ENCODE results near the gene PRIMPOL.
"Not testable (repeated sequence)": the region's sequence is repeated elsewhere in the genome, so short reads cannot be mapped to it uniquely, and the experiment has no call there.

PRIMPOL gene

DNA sequence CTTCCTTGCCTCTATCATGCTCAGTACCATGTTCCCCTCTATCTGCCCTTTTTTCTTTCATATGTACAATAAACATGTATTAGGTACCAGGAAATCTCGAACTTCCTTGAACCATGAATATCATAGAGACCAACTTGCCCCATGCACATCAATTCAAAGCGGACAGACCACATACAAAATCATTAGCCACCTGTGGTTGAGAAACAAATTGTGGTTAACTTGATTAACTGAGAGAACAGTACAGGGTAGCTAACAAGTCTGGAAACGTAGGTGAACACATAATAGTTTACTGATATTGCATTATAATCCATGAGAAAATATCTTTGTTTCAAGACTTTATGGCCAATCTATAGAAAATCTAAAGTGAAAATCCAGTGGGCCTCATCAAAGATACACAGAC, 8.5 kb upstream of the PRIMPOL start:
- DNase-seq (ENCODE audit: low read depth), result no peak

DNA sequence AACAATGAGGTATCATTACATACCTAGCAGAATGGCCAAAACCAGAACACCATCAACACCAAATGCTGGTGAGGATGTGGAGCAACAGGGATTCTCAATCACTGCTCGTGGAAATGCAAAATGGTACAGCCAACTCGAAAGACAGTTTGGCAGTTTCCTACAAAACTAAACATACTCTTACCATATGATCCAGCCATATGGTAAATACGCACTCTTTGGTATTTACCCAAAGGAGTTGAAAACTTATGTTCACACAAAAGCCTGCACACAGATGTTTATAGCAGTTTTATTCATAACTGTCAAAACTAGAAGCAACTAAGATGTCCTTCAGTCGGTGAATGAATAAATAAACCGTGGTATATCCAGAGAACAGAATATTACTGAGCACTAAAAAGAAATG, 8.1 kb upstream of the PRIMPOL start:
- DNase-seq (ENCODE audit: low read depth), result no peak

DNA sequence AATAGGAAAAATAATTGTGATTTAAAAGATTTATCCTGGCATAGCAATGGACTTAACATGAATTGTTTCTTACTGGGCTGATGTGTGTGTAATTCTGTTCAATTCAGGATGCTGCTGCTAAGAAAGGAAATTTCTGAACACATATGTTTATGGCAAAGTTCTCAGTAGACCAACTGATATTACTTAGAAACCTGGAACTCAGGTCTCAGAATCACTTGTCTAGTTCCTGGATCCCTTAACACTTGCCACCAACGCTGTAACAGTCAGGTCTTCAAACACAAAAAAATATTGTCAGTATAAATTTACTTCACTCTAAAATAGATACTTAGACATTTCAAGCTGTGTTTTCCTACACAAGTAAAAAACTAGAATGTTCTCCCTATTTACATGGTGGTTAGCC, 5.8 kb upstream of the PRIMPOL start:
- DNase-seq (ENCODE audit: low read depth), result no peak

DNA sequence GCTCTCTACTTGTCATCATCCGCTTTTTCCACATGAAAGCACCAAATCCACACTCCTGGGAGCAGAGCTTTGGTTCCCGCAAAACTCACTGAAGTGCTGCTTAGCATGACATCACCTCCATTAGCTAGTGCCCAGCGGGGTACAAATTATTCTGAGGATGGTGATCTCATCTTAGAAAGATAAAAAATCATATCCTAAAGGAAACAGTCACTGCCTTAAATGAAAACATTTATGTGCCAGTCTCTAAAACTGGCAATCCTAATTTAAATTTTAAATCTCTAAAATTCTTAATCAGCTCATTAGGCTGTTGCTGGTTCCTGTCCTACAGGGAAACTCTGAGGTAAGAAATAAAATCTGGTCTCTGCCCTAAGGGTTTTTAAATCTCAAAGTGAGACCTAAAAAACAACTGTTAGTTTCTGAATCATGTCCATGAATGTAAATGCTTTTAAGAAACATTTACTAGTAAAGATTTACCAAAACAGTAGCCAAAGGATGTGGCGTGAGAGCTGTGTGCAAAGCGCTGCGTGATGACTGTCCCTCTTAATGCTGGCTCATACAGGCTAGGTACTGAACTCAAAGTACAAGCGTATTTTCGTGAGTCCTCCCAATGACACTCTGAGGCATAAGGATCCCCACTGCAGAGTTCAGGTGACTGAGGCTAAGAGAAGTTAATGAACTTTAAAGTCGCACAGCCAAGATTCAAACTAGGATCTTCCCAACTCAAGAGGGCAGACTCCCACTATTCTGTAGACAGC, 4.8 kb upstream of the PRIMPOL start:
- no peak for DNase-seq (ENCODE audit: low read depth)

DNA sequence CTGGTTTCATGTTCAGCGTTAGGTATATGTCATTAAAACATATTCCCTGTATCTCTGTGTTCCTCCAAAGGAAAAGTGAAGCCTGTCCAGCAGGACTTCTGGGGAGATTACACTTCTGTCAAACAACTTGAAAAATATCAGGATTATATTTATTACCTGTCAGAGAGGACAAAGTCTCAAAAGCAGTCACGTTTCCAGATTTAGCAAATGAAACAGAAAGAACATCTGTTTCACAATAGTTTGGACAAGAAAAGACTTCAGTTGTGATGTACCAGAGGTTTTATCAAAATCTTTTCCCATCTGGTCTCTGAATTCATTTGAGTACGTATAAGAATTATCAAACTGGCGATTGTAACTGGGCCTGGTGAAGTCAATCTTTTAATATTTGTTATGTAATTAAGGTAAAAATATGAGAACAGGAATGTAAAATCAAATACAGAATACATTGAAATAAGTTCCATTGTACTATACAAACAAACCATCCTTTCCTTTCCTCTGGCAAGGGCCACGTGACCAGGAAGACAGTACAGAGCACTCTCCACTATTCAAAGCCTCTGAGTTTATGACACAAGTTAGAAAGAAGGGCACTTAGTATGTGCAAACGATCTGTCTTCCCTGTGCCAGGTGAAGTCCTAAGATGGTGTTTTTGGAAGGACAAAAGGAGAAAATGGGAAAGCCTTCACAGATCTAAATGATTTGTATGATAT, 3.5 kb upstream of the PRIMPOL start:
- no peak for DNase-seq (ENCODE audit: low read depth)

DNA sequence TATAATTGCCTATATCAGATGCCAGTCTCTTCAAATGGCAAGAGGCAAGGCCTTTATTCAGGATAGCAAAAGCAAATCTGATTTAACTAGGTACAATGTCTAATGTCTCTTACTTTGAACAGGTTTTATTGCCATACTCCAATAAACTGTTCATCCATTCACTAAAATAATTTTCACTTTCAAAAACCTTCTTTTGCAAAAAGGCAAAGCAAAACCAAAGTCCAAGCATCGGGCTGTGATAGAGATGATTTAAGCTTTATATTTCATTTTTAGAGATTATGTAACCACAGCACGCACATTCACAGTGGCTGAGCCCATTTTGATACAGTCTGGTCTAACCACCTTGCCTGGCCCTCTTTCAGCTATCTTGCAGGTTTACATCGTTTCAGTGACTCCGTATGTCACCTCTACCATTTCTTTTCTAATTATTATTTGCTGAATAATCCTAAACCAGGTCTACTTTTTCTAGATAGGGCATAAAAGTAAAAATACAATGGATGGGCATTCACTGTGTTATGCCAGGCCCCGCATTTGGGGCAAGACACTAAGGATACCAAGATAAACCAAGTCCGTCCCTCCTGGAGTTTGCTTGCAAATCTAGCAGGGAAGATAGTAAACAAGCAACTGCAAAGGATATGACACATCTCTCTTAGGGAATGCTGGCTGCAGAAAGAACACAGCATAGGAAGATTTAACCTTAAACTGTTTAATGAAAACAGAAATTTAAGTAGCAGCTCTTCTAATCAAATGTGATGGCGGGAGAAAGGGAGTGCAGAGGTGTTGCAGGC, 2.1 kb upstream of the PRIMPOL start:
- DNase-seq (ENCODE audit: low read depth), result no peak

DNA sequence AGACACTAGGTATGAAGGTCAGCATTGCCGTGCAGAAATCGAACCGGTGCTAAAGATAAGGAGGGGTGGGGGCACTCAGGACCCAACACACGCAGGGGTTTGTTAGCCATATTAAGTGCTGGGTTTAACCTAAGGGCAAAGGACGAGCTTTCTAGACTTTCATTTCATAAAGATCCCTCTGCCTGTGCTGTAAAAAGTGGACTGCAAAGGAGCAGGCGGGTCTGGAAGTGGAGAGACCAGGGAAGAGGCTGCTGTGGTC, 1.6 kb upstream of the PRIMPOL start:
- no peak for DNase-seq (ENCODE audit: low read depth)

DNA sequence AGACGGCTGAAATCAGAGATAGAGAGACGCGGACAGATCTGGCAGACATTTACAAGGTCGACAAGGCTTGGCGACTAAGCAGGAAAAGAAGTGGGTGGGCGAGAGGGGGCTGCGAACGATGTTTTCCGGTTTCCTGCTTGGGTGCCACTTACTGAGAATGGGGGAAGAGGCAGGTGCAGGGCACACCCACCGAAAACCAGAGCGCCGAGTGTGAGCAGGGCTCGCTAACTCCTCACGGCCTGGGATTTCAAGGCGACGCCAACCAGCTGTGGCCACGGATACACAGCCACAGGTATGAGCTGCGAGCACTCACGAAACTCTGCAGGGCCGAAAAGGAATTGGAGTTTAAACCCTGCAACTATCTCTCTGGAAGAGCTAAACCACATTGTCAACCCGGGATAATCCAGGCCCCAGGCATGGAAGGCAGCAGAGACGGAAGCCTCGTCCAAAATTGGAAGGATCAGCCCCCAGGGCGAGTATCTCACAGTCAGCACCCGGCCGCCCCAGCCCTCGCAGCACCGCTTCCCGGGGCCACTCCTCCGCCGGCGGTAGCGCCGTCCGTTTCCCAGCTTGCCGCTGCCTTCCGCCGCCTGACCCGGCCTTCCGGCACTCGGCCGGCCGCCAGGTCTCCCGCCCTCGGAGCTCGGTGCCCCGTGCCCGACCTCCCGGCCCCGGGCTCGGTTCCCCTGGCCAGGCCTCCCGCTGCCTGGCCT, 1.1 kb upstream of the PRIMPOL start:
- peak; percentile 31 for DNase-seq (ENCODE audit: low read depth)

DNA sequence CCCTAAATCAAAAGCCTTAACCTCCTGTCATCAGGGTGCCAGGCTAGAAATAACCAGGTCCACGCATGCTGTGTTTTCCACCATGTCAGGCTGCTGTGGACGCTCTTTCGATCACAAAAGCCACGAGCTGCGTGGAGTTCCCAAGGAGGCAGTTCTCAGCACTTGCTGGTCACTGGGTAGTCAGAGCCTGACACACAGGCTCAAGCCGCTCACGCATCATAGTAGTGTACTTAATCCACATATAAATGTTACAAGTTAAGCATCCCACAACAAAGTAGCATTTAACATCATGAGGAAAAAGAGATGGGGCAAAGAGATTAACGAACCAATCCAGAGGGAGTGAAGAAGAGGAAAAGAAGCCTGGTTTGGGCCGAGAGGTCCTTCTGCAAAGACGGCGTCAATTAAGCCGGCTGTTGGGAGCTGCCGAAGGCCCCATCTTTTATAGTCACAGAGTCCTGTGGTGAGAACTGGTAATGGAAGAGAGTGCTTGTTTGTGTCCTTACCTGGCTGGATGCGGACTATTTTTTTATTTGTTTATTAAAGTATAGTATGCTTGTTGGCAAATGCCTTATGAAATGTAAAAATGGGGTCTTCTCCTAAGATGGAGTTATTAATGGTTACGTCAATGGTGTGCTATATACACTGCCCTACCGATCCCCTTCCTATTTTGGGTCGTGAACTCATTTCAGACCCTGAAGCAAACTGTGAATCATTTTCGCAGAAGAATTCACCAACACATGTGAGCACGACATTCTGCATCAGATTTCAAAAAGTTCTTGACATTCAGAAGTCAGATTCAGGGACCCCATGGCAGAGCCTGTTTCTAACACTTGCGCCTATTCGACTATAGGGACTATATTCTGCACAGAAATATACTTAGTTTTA, 675 bp downstream of the PRIMPOL start:
- peak; percentile 12 for DNase-seq (ENCODE audit: low read depth)

DNA sequence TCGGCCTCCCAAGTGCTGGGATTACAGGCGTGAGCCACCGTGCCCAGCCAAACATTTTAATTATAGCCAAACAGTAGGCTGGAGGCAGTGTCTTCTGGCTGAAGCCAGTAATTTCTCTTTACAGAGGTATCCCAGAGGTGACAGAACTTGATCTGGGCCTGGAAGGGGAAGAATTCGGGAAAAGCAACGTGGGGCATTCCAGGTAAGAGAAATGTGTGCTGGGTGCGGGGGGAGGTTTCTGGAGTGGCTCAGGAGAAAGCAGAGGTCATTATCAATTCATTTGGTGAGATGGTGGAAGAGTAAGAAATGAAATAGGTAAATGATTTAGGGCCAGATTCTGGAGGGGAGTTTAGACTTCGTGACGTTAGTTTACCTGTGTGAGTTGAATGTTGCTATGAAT, 2.4 kb downstream of the PRIMPOL start:
- no peak for DNase-seq (ENCODE audit: low read depth)

DNA sequence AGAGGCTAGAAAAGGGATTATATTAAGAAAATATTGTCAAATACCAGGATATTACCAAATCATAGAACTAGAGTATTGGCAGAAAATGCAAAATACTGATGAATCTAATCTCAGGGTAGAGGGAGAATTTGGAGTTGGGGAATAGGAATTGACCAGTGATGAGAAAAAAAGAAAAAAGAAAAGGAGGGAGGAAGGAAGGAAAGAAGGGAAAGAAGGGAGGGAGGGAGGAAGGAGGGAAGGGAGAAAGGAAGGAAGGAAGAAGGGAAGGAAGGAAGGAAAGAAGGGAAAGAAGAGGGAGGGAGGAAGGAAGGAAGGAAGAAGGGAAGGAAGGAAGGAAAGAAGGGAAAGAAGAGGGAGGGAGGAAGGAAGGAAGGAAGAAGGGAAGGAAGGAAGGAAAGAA, 3.1 kb downstream of the PRIMPOL start:
- not testable (repeated sequence) for DNase-seq (ENCODE audit: low read depth)

DNA sequence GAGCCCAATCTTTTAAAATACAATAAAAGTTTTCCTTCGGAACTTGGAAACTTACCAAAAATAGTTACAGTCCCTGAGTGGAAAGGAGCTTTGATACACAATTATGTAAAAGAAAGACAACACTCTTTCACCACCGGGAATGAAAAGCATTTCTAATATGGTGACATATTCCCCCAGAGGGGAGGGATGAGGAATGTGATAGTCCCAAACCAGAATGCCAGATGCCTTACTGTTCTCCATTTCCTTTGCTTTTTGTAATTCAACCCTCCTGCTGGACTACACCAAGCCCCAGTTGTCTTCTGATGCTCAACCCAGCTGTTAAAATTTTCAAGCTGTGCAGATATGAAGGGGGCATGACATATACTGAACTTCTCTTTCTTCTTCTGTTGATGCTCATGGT, 4.1 kb downstream of the PRIMPOL start:
- no peak for DNase-seq (ENCODE audit: low read depth)

DNA sequence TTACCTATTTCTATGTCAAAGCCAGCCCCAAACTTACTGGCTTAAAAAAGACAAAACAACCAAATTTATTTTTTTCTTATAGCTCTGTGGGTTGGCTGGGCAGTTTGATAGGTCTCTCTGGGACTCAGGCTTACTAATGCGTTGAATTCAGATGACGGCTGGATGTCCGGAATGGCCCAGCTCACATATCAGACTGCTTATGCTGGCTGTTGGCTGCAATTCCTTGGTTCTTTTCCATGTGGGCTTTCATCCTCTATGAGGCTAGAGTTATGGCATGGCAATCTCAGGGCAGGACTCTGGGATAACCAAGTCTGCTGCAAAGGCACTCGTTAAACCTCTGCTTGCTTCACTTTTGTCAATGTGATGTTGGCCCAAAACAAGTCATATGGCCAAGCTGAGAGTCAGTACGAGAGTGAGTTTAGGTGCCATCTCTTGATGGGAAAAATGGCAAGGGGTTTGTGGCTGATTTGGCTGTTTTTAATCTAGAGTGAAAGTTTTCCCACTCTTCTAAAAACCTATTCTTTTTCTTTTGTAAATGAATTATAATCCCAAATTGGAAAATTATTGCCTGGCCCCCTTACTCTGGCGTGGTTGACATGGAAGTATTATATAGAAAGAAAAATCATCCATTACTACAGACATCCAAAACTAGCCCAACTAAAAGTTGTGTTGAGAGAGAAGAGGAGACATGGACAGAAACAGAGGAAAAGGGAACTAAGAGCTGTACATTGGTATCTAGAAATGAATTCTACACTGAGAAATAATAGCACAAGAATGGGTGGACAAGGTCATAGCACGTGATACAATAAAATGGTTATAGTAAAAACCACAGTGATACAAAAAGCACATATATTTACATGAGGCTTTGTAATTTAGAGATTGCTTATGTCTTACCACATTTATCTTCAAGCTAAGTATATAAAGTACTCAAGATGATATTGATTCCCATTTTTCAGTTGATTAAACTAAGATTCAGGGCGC, 6.6 kb downstream of the PRIMPOL start:
- no peak for DNase-seq (ENCODE audit: low read depth)

DNA sequence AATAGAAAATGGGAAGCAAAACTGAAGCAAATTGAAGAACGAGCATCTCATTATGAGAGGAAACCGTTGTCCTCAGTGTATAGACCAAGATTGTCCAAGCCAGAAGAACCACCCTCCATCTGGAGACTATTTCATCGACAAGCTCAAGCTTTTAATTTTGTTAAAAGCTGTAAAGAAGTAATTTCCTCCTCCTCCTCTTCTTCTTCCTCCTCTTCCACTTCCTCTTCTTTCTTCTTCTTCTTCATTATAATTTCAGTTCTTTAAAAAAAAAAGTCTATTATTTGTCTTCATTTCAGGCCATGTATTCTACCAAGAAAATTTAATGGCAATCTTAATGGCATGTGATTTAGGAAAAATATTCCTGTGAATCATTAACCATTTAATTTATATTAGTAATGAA, 7.6 kb downstream of the PRIMPOL start:
- no peak for DNase-seq (ENCODE audit: low read depth)

DNA sequence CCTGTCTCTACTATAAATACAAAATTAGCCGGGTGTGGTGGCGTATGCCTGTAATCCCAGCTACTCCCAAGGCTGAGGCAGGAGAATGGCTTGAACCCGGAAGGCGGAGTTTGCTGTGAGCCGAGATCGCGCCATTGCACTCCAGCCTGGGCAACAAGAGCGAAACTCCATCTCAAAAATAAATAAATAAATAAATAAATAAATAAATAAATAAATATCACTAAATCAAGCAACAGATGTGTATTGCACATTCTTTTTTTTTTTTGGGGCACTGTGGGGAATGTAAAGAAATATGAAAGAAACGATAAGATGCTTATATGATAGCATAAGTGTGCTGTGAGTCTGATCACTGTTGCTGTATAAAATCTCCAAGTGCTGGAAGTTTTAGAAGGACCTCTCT, 8.3 kb downstream of the PRIMPOL start:
- DNase-seq (ENCODE audit: low read depth), result not testable (repeated sequence)

DNA sequence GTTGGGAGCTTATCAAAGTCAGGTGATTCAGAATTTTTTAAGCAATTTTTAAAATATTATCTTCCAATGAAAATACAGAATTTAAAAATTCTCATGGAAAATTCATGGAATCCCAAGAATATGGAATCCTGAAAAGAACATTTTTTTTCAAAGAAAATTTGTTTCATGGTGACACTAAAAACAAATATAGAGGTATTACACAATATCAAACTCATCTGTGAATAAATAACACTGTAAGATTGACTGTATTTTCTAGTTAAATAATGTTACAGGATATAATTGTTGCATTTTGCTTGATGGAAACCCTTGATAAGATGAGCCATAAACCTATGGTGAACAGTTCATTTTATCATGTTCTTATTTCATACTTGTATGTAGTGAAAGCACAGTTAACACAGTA, 11.4 kb downstream of the PRIMPOL start:
- no peak for DNase-seq (ENCODE audit: low read depth)

DNA sequence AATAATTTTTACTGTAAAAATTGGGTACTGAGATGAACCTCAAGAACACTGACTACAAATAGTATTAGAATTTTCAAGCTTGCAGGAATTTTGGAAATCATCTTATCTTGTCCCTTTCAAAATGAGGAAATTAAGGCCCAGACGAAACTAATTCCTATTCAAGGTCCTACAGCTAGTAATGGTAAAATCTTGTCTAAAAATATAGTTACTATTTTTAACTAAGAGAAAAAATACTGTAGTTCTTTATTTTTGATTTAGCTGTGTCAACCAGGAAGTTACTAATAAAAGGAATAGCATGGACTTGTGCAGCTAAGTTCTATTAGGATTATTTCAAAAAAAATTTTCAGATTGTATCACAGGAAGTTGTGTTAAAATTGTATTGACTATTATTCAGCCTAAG, 12.7 kb downstream of the PRIMPOL start:
- DNase-seq (ENCODE audit: low read depth), result no peak

DNA sequence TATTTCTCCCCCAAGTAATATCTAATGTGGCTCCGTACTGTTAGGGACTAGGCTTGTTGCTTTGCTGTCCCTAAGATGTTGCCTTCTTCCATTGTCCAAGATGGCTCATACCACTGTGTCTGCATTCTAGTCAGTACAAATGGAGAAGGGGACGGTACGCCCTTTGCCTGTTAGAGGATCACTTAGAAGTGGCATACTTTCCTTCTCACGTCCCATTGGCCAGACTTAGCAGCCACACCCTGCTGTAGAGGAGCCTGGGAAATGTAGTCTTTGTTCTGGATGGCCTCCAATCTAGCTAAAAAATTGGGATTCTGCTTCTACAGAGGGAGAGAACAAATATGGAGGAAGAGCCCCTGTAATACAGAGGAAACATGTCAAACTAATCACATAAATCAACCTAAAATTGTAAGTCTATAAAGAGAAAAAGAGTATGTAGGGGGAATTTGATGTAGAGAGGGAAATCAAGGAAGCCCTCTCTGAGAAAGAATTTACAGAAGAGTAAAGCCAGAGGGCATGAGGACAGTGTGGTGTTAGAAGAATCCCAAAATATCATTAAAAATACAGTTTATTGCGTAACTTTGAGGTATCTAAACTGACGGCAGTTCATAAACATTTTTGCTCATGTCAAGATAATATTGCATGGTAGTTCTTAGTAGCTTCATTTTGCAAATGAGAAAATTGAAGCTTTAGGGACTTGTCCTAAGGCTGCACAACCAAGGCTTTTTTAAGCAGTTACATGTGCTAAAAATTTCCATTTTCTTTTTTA, 15.1 kb downstream of the PRIMPOL start:
- DNase-seq (ENCODE audit: low read depth), result no peak

DNA sequence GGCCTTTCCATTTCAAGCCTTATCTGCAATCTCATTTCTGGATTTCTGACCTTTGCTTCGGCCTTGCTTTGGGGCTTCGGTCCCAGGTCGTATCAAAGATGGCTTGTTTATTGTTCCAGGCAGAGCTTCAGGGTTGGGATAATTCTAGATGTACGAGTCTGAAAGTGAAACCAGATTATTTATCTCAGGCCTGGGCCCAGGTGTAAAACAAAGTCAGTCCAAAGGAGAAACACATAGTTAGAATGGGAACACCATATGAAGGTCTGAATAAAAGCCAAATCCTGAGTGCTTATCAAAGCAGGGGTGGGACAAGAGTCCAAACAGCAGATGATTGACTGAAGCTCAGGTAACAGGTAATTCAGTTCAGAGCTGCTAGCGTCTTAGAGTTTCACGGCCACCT, 17.1 kb downstream of the PRIMPOL start:
- DNase-seq (ENCODE audit: low read depth), result no peak

DNA sequence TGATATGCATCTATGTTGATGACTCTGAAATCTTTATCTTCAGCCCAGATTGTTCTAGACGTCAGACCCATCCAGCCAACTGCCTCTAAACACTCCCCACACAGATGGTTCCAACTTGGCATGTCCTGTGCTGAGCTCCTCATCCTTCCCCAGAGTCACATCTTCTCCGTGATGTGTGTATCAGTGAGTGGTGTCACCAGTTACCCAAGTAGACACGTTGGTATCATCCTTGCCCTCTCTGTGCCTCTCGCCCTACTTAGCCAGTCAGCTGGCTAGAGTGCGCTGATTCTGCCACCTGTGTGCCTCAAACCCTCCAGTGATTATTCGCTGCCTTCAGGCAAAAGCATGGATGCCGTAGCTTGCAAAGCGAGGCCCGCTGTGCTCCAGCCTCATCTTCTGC, 18.6 kb downstream of the PRIMPOL start:
- no peak for DNase-seq (ENCODE audit: low read depth)

All from activated T-cell treated with anti-CD3 and anti-CD28 coated beads for 48 hours (primary cell).